Endothelial cell of umbilical vein (primary cell): ENCODE measurements around the gene LDHD. TPM values are rescaled to one million over a fixed set of nuclear protein-coding genes. Genes with fewer than 3 reads are reported as not detected.

Experiments
- BruUV-seq: library from RNA; stranded (reverse); fragments of 400-500 nt; replicated peaks from 2 replicates; lab custom pipeline; 2021; lab: Mats Ljungman, UMichigan
- CTCF ChIA-PET: fragments of 300-600, 350-600 bp; sonication (Branson Sonifier 250); formaldehyde crosslinking; loops from one replicate; lab custom pipeline; 2021; ENCODE audit warnings: antibody characterized with exemption, inconsistent platforms; lab: Charles Lee
- POLR2A ChIA-PET: fragments of 300-600, 350-600 bp; sonication (Branson Sonifier 250); formaldehyde crosslinking; loops from one replicate; lab custom pipeline; 2021; ENCODE audit warnings: antibody characterized with exemption, inconsistent platforms; lab: Charles Lee
- DNase-seq: peaks from one replicate; pipeline ENCODE4 v3.0.0-alpha.2; 2011; ENCODE audit warnings: low read depth, low spot score
- FAIRE-seq: peaks from 2 replicates; lab custom pipeline; 2011; peaks lifted over from hg19 to GRCh38; lab: Jason Lieb, UNC
- H2AFZ ChIP-seq: 2 replicates; pipeline ENCODE4 v1.6.0; 2012; ENCODE audit warnings: low read depth, low read length, control low read depth, inconsistent platforms
- H3K27ac ChIP-seq: 2 replicates; pipeline ENCODE4 v1.5.1; 2011; ENCODE audit warnings: low read depth, mild to moderate bottlenecking, control low read depth, low read length, moderate library complexity; ENCODE audit not compliant: insufficient read depth
- H3K27me3 ChIP-seq, 2 experiments: 2 replicates each; pipeline versions ENCODE4 v1.6.0 to v1.6.1; 2011; ENCODE audit warnings: low read length in 2 of 2, mixed read lengths in 1 of 2; ENCODE audit not compliant: control insufficient read depth in 2 of 2, insufficient read depth in 2 of 2
- H3K36me3 ChIP-seq, 2 experiments: 2 replicates in 1 of 2; 3 replicates in 1 of 2; pipeline ENCODE4 v1.5.1; 2011; ENCODE audit warnings: low read length in 2 of 2, mild to moderate bottlenecking in 1 of 2, moderate library complexity in 1 of 2; ENCODE audit not compliant: control insufficient read depth in 2 of 2, insufficient read depth in 2 of 2; ENCODE audit errors: extremely low read depth in 1 of 2
- H3K4me1 ChIP-seq: 3 replicates; pipeline ENCODE4 v1.5.1; 2011; ENCODE audit warnings: mild to moderate bottlenecking, low read length; ENCODE audit not compliant: control insufficient read depth, insufficient read depth; ENCODE audit errors: extremely low read depth
- H3K4me2 ChIP-seq: 2 replicates; pipeline ENCODE4 v1.6.1; 2011; ENCODE audit warnings: low read length, control low read depth, mixed read lengths; ENCODE audit not compliant: insufficient read depth
- H3K4me3 ChIP-seq, 3 experiments: fragments of 200-600 bp in 1 of 3; sonication (generic), shearing (Covaris generic) in 1 of 3; replicated peaks in 1 of 3; 2 replicates each; pipeline ENCODE4 v1.5.1; 2011 to 2016; ENCODE audit warnings: control low read depth in 3 of 3, low read length in 3 of 3, mild to moderate bottlenecking in 2 of 3, inconsistent platforms in 1 of 3, low read depth in 1 of 3, moderate library complexity in 1 of 3; ENCODE audit not compliant: insufficient read depth in 1 of 3
- H3K79me2 ChIP-seq: 2 replicates; pipeline ENCODE4 v1.6.0; 2012; ENCODE audit warnings: low read length, inconsistent platforms; ENCODE audit not compliant: control insufficient read depth, insufficient read depth
- H3K9ac ChIP-seq: replicated peaks from 2 replicates; pipeline ENCODE3; 2011; ENCODE audit warnings: low read length, control low read depth; ENCODE audit not compliant: insufficient read depth; ENCODE audit errors: extremely low read depth
- H3K9me1 ChIP-seq: replicated peaks from 3 replicates; pipeline ENCODE4 v1.6.0; 2011; ENCODE audit warnings: mild to moderate bottlenecking, low read length; ENCODE audit not compliant: control insufficient read depth, insufficient read depth; ENCODE audit errors: extremely low read depth
- H3K9me3 ChIP-seq: replicated peaks from 2 replicates; pipeline ENCODE4 v1.5.1; 2012; ENCODE audit warnings: low read length, inconsistent platforms; ENCODE audit not compliant: control insufficient read depth, insufficient read depth
- H4K20me1 ChIP-seq: replicated peaks from 2 replicates; pipeline ENCODE3; 2011; ENCODE audit warnings: mild to moderate bottlenecking, low read length; ENCODE audit not compliant: control insufficient read depth, insufficient read depth; ENCODE audit errors: extremely low read depth
- EZH2 ChIP-seq: IDR thresholded peaks from 2 replicates; pipeline ENCODE4 v1.6.1; 2012; ENCODE audit warnings: borderline replicate concordance, low read depth, mild to moderate bottlenecking, moderate library complexity, low read length, inconsistent platforms; ENCODE audit not compliant: severe bottlenecking
- GATA2 ChIP-seq: IDR thresholded peaks from 2 replicates; pipeline ENCODE4 v1.7.0; 2011; ENCODE audit warnings: low read depth, mild to moderate bottlenecking, moderate library complexity, mixed read lengths, low read length; ENCODE audit not compliant: insufficient read length, insufficient read depth
- JUN ChIP-seq: IDR thresholded peaks from 2 replicates; pipeline ENCODE4 v1.6.1; 2011; ENCODE audit warnings: borderline replicate concordance, low read depth; ENCODE audit not compliant: insufficient read length, insufficient read depth
- MYC ChIP-seq: IDR thresholded peaks from one replicate; pipeline ENCODE4 v1.6.1; 2011; ENCODE audit warnings: mild to moderate bottlenecking, low read depth, low read length
- POLR2A ChIP-seq: IDR thresholded peaks from 2 replicates; pipeline ENCODE4 v1.6.1; 2012; ENCODE audit warnings: low read depth, mild to moderate bottlenecking, control low read depth, low read length
- POLR2AphosphoS5 ChIP-seq: IDR thresholded peaks from 2 replicates; pipeline ENCODE4 v1.6.1; 2012; ENCODE audit warnings: low read depth, mild to moderate bottlenecking, control low read depth, low read length, moderate library complexity; ENCODE audit not compliant: insufficient read depth
- dilution Hi-C: fragments of 300-500 bp; cut with MboI; formaldehyde crosslinking; loops from one replicate; pipeline ENCODE4 v1.15.0; 2019; ENCODE audit warnings: low sequenced_read_pairs; ENCODE audit not compliant: extremely low pct_ligation_motif_present
- intact Hi-C: fragments of 100-400 bp; cut with micrococcal nuclease; formaldehyde crosslinking; loops from one replicate; pipeline ENCODE4 v1.10.0; 2022
- polyA plus RNA-seq, 4 experiments: library from polyadenylated mRNA; depleted of rRNA in 3 of 4; stranded (reverse) in 3 of 4; unstranded in 1 of 4; fragments of >200 nt; gene quantifications; 2 replicates each; pipeline versions ENCODE4 v1.2.1 to v1.2.3, GENCODE V29; 2011 to 2012; ENCODE audit warnings: missing spikeins in 1 of 4
- total RNA-seq: library from RNA; stranded (reverse); gene quantifications from 2 replicates; pipeline ENCODE4 v1.2.3, GENCODE V29; 2021
- TF ChIP-seq, protein P1 (sequence below): IDR thresholded peaks from 2 replicates; pipeline ENCODE4 v1.6.1; 2011; ENCODE audit not compliant: insufficient read depth, insufficient read length
- TF ChIP-seq, protein P2 (sequence below), 2 donors: IDR thresholded peaks; 1 replicate in 1 of 2; 2 replicates in 1 of 2; pipeline ENCODE4 v1.5.1; 2011; ENCODE audit warnings: low read length in 2 of 2, mild to moderate bottlenecking in 2 of 2, moderate library complexity in 2 of 2, control low read depth in 1 of 2, inconsistent platforms in 1 of 2, low read depth in 1 of 2; ENCODE audit not compliant: insufficient read depth in 1 of 2; ENCODE audit errors: extremely low read depth in 1 of 2

Gene LDHD
- total and polyA plus RNA-seq, 2 donors (not counting 3 experiments of a cell fraction or from before 2014, with no cell fraction given) = 0.41 TPM; not detected in 1

DNA sequence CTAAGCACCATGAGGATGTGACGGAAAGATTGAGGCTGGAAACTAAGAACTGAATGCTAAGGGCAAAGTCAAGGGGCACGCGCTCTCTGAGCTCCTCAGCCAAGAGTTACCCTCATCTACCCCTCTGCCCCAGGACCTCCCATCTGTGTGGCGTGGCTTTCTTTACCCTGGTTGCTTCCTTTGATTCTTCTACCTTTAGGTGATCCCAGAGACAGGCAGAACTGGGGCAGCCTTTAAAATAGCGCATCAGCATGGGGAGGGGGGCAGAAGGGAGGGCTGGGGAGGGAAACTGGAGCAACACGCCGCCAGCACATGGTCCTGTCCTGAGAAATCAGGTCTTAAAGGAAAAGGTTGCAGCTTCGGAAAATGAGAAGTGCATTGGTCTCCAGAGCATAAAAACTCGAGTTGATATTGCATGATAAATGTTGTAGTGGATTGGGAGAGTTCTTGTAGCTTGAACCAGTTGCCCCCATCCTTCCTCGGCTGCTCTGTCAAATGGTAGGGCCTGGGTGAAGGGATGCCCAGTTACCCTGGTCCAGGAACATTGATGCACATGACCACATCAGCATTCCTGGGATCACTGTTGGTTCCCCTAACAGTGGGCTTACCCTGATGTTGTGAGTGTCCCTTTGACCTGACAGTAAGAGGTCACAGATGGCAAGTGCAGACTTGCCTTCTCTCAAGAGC, 29.7 kb downstream of the LDHD start:
- Histone ChIP-seq H3K9me3 (no peaks in the 10 kb centered on the region), H2AFZ (no peak overlapping the region), H4K20me1 (no peaks in the 10 kb centered on the region), H3K27me3 (no peaks in the 10 kb centered on the region), H3K79me2 (peaks cover 11% of the 10 kb centered on the region), H3K9me1 (no peaks in the 10 kb centered on the region), H3K9ac (no peak overlapping the region), H3K27ac (peak overlapping the region; percentile 19), H3K36me3 (no peaks in the 10 kb centered on the region), H3K4me2 (no peak overlapping the region), H3K4me3 (no peak overlapping the region), H3K4me1 (peaks cover 26% of the 10 kb centered on the region)
- intact Hi-C loops = loop anchor here (1.0 kb wide), 3 partner anchors 12 to 75 kb away; no protein-coding TSS in a partner anchor
- BruUV-seq = no TSS peak
- TF ChIP-seq POLR2A = no peak
- TF ChIP-seq, protein P1, sequence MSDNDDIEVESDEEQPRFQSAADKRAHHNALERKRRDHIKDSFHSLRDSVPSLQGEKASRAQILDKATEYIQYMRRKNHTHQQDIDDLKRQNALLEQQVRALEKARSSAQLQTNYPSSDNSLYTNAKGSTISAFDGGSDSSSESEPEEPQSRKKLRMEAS = no peak
- no peak for TF ChIP-seq JUN
- no peak for TF ChIP-seq MYC
- no peak for TF ChIP-seq POLR2AphosphoS5
- DNase-seq (no peak), FAIRE-seq (no peak)
- CTCF ChIA-PET = interaction anchor here (0.8 to 3.6 kb wide), 9 partner anchors 11 to 88 kb away, joined by 3 to 28 read pairs (median 4); partner anchors contain the start of gene ZNRF1
- POLR2A ChIA-PET = interaction anchor here (0.9 to 1.0 kb wide), 2 partner anchors 56 to 102 kb away, joined by 3 read pairs; partner anchors contain the start of gene WDR59
- dilution Hi-C loops = no loop called here

DNA sequence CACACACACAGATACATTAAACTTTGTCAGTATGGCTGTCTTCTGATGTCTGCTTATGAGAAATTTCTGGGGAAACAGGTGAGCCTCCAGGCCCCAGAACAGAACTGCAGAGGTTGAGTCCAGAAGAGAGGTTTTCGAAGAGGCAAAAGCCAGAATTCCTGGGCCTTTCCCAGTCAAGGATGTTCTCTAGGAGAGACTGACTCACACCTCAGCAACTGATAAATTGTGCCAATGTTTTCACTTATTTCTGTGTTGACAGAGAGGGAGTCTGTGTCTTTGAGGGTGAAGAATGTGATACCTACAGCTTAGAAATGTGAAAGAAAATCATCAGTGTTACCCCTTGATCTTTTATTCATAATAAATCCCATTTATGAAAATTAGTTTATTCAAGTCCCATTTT, 30.3 kb downstream of the LDHD start:
- dilution Hi-C loops (no loop called here), intact Hi-C loops (no loop called here)
- no peaks in the 10 kb centered on the region for H3K9me1 ChIP-seq
- H3K4me2 ChIP-seq = no peak overlapping the region
- peak; percentile 33 for DNase-seq
- H3K36me3 ChIP-seq = no peaks in the 10 kb centered on the region
- peaks cover 26% of the 10 kb centered on the region for H3K4me1 ChIP-seq
- no peaks in the 10 kb centered on the region for H4K20me1 ChIP-seq
- POLR2A ChIA-PET = interaction anchor here (0.9 kb wide), 1 partner anchor 56 kb away, joined by 3 read pairs; no protein-coding TSS in a partner anchor
- H3K79me2 ChIP-seq = peaks cover 14% of the 10 kb centered on the region
- H3K4me3 ChIP-seq = no peak overlapping the region
- FAIRE-seq = peak; percentile 15
- no peak overlapping the region for H3K9ac ChIP-seq
- H2AFZ ChIP-seq = no peak overlapping the region
- TF ChIP-seq POLR2AphosphoS5 = no peak
- no peak for TF ChIP-seq JUN
- TF ChIP-seq, protein P2, sequence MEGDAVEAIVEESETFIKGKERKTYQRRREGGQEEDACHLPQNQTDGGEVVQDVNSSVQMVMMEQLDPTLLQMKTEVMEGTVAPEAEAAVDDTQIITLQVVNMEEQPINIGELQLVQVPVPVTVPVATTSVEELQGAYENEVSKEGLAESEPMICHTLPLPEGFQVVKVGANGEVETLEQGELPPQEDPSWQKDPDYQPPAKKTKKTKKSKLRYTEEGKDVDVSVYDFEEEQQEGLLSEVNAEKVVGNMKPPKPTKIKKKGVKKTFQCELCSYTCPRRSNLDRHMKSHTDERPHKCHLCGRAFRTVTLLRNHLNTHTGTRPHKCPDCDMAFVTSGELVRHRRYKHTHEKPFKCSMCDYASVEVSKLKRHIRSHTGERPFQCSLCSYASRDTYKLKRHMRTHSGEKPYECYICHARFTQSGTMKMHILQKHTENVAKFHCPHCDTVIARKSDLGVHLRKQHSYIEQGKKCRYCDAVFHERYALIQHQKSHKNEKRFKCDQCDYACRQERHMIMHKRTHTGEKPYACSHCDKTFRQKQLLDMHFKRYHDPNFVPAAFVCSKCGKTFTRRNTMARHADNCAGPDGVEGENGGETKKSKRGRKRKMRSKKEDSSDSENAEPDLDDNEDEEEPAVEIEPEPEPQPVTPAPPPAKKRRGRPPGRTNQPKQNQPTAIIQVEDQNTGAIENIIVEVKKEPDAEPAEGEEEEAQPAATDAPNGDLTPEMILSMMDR (IDR thresholded peaks at IDR 0.05; ENCODE audit: extremely low read depth in 1 of 2, insufficient read depth in 1 of 2, low read depth in 1 of 2, low read length in 2 of 2) = no peak
- no peak for TF ChIP-seq EZH2
- no peak for TF ChIP-seq MYC
- no peak for TF ChIP-seq GATA2
- TF ChIP-seq, protein P1 = no peak
- H3K27ac ChIP-seq = no peak overlapping the region
- no peaks in the 10 kb centered on the region for H3K27me3 ChIP-seq
- no TSS peak for BruUV-seq
- CTCF ChIA-PET = interaction anchor here (1.2 to 3.6 kb wide), 5 partner anchors 11 to 88 kb away, joined by 3 to 28 read pairs (median 15); partner anchors contain the start of gene ZNRF1
- no peaks in the 10 kb centered on the region for H3K9me3 ChIP-seq
